GM19397 (cell line): ENCODE measurements around the gene ATXN7.

ENCODE experiments used
- ATAC-seq: cut with Tn5 transposase; IDR thresholded peaks from one replicate; pipeline ENCODE4 v1.9.1; 2021; ENCODE audit warnings: mild to moderate bottlenecking, moderate library complexity; ENCODE audit not compliant: unreplicated experiment

Gene ATXN7

GRCh38 chr3:63932509-63933212 is 69.0 kb downstream of the ATXN7 start:
- ATAC-seq = no peak

DNA sequence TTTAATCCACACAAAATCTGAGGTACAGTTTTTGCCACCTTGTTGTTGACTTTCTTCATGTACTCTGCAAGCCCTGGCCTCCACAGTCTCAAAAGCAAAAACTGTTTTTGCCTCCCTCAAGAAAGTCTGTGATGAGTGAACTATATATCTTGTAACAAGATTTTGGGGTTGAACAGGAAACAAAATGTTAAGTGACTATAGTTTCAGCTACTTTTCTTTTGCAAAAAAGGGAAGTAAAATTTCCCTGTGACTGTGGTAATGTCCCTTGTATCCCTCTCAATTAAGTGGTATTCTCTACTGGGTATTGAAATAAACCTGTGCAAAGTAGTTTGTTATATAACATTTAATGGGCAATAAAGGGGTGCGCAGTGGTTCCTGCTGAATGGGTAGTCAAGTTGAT is 69.8 kb downstream of the ATXN7 start:
- ATAC-seq = peak; percentile 46

GRCh38 chr3:63934041-63934866 is 70.6 kb downstream of the ATXN7 start:
- ATAC-seq = no peak

- ATAC-seq = no peak
These were observed 73.3 kb downstream of the ATXN7 start for GRCh38 chr3:63936925-63937324.

DNA sequence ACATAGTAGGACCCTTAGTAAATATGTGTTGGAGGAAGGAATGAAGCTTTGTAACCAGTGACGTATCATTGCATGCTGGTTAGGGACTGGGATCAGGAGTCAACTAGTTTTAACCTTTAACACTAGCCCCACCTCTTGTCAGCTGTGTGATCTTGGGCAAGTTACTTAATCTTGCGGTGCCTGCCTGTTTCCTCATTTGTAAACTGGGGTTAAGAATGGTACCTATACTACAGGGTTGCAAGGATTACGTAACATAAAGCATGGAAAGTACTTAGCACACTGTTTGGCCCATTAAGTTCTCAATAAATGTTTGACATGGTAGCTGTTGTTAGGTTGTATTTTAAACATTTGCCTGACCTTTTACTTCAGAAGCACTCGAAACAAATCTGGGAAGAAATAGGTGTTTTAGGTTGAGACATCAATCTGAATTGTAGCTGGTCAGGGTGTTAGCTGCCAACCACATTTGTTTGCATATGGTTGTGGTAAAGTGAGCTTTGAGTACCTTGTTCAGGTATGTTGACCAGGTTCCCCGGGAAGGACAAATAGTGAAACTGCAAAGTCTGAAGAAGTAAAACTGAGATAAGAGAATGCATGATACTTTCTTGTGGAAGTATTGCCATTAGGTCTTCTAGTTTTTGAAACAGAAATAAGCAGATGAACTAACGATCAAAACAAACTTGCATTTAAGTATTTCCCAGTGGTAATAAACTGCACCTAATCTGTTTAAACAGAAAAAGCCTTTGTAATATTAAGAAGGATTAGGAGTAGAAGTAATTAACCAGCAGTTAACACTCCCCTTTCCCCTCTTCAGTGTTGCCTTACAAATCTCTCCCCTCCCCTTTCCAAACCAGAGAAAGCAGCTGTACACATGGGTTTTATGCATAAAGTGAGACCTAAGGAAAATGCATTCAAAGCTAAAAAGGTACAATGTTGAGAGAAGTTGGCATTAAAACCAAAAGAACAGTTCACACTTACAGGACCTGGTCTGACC is 74.3 kb downstream of the ATXN7 start:
- peak; percentile 72 for ATAC-seq

DNA sequence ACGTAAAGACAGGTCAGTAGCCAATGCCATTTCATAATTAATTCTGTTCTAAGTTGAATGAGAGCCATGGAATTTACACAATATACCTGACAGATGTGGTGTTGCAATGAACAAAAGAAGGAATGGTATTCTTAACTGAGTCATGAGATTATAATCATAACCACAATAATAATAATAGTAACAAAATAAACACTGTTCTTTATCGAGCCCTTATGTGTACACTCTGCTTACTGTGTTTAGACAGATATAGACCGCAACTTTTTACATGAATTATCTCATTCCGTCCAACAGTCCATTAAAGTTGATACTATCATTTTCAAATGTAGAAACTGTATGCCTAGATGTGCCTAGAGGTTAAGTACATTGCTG is 76.7 kb downstream of the ATXN7 start:
- no peak for ATAC-seq

GRCh38 chr3:63942528-63942927 is 78.9 kb downstream of the ATXN7 start:
- no peak for ATAC-seq

GRCh38 chr3:63943678-63944077 is 80.0 kb downstream of the ATXN7 start:
- no peak for ATAC-seq

DNA sequence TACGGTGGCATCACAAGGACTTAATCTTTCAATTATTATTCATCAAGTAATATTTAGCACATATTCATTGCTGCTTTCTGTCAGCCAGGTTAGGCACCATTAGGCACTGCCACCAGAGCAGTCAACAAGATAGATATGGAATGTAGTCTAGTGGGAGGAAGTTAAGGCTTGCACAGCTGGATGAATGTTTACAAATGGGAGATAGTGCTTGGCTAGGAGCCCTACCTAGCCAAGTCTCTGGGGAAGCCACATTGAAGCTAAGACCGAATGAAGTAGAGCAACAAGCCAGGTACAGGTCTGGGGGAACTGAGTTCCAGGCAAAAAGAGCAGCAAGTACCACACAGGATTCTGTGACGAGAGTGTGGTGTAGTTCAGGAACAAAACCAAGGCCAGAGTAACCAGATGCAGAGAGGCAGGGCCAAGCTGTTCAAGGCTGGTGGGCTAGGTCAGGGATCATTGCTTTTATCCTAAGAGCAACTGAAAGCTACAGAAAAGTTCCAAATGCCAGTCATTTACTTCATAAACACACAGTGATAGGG is 82.0 kb downstream of the ATXN7 start:
- ATAC-seq = no peak

- ATAC-seq = no peak
These were observed 83.1 kb downstream of the ATXN7 start for GRCh38 chr3:63946753-63947152.

- no peak for ATAC-seq
These were observed 83.9 kb downstream of the ATXN7 start for GRCh38 chr3:63947594-63947993.

GRCh38 chr3:63949005-63949404 is 85.3 kb downstream of the ATXN7 start:
- ATAC-seq = no peak

DNA sequence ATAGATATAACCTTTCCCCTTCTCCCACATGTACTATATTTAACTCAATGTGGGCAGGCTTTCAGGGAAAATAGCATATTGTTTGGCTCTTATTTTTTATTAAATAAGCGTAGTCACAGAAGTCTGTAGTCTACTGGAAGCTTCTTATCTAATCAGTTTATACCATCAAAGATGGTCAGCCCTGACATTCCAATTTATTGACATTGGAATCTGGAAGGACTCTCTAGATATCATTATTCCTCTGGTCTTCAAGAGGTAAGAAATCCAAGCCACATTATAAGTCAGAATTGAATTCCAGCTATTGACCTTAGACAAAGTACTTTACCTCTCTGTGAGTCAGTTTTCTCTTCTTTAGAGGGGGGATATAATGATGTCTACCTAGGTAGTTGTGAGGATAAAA is 87.0 kb downstream of the ATXN7 start:
- ATAC-seq = no peak

DNA sequence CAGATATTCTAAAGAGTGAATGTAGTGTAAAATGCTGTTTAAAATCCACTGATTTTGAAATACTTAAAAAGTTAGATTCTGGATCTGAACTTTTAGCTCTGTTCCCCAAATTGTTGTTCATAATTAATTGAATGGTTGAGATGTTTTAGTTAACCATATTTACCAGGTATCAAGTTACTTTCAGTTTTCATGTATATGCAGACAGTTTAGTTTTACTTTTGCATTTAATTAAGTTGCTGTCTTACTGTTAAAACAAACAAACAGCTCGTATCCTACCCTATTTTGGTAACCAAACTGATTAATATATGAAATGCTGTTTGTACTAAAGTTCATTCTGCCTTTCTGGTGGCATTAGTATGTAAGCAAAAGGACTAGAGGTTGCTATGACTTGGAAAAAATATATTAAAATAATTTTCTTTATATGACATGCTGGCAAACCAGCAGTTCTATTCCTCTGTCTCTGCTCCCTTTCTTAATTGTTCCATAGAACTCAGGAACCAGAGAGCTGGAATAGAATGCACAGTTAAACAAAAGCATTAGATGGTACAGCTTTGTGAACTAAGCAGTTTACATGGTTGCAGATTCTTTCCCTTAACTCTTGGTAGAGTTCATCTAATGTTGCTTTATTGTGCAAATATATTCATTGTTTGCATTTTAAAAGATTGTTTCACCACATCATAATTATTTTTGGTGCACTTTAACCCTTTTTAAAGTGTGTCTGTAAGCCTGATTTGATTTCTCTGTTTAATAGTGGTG is 88.0 kb downstream of the ATXN7 start:
- no peak for ATAC-seq

DNA sequence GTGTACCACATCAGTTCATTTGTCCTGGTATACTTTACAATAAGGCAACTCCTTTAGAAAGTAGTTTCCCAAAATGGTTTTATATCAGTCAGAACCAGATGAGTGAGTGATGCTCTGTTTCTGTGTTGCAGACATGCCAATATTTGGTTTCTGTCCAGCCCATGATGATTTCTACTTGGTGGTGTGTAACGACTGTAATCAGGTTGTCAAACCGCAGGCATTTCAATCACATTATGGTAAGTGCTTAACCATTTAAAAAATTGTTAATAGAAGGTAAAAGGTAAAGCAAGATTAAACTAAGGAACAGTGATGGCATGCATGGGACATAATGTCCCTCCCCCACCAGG is 88.6 kb downstream of the ATXN7 start:
- no peak for ATAC-seq

- ATAC-seq = no peak
These were observed 90.5 kb downstream of the ATXN7 start for GRCh38 chr3:63954182-63954581.

- ATAC-seq = no peak
These were observed 91.5 kb downstream of the ATXN7 start for GRCh38 chr3:63955036-63955650.

DNA sequence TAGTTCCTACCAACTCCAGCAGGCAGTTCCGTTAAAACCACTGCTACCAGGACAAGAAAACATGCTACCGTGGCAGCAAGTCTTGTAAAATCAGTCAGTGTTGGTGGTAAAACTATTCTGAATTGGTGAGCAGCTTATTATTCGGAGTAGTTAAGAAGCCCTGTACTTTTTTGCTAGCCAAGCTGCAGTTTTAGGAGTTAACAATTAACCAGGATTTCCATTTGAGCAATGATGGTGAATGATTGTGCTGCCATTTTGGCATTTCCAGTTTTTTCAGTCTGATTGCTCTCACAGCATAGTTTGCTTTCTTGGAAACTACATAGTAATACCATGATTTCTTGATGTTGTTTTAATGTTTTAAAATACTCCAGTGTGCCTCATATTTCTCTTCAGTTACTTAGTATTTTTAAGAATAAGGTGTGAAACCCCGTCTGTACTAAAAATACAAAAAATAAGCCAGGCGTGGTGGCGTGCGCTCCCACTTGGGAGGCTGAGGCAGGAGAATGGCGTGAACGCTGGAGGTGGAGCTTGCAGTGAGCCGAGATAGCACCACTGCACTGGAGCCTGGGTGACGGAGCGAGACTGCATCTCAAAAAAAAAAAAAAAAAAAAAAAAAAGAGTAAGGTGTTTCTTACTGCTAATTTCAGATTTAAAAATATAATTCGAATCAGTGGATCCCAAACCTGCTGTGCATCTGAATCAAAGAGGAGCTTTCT is 92.3 kb downstream of the ATXN7 start:
- no peak for ATAC-seq

- no peak for ATAC-seq
These were observed 95.5 kb downstream of the ATXN7 start for GRCh38 chr3:63959146-63959545.
